HG03045 (cell line): ENCODE results near the gene MTUS2.
"Not testable (repeated sequence)": the region's sequence is repeated elsewhere in the genome, so short reads cannot be mapped to it uniquely, and the experiment has no call there.

Experiments
- ATAC-seq: cut with Tn5 transposase; IDR thresholded peaks from one replicate; pipeline ENCODE4 v1.9.1; 2021; ENCODE audit warnings: mild to moderate bottlenecking, moderate library complexity; ENCODE audit not compliant: unreplicated experiment

The MTUS2 gene

GRCh38 chr13:29294821-29295220, 474.7 kb downstream of the MTUS2 start:
- no peak for ATAC-seq

GRCh38 chr13:29301027-29301426, 480.9 kb downstream of the MTUS2 start:
- no peak for ATAC-seq

DNA sequence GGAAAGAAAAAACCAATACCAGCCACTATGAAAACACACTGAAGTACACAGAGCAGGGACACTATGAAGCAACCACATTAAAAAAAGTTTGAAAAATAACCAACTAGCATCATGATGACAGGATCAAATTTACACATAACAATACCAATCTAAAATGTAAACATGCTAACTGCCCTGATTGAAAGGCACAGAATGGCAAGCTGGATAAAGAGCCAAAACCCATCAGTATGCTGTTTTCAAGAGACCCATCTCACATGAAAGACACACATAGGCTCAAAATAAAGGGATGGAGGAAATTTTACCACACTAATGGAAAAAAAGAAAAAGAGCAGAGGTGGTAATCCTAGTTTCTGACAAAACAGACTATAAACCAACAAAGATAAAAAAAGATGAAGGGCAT, 484.0 kb downstream of the MTUS2 start:
- no peak for ATAC-seq

- ATAC-seq, result no peak
These were observed 490.7 kb downstream of the MTUS2 start for GRCh38 chr13:29310806-29311205.

GRCh38 chr13:29315847-29316246, 495.7 kb downstream of the MTUS2 start:
- ATAC-seq, result no peak

DNA sequence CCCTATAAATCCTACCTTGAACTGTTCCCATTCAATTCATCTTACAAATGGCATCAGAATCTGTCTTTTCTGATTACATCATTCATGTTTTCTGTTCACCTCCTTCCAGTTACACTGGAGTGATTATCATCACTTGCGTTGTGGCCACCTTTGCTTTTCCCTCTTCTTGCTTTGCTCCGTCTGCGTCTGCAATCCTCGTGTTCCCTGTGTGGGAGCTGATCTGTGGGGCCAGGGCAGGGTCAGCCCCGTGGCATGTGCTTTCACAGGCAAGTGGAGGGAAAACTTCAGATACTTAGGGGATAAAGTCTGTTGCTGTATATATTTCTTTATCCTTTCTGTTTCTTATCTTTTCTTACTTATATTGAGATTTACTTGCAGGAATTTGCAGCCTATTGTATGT, 497.7 kb downstream of the MTUS2 start:
- no peak for ATAC-seq

DNA sequence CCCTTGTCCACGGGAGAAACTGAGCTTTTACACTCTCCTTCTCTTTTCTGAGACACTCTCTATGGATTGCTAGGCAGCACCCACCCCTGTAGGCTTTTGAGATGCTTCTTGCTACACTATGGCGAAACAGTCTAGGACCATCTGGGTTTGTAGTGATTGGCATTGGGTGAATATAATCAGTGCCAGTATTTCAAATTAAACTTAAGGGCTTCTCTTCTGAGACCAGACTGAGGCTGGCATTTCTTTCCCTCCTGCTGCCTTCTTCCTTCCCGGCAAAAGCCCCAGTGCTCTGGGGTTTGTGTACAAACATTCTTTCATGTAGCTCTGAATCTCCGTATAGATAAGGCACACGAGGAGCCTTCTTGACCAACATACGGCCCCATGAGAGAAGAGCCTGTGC, 498.6 kb downstream of the MTUS2 start:
- no peak for ATAC-seq

GRCh38 chr13:29319451-29319850, 499.3 kb downstream of the MTUS2 start:
- no peak for ATAC-seq

GRCh38 chr13:29323954-29324353, 503.8 kb downstream of the MTUS2 start:
- no peak for ATAC-seq

DNA sequence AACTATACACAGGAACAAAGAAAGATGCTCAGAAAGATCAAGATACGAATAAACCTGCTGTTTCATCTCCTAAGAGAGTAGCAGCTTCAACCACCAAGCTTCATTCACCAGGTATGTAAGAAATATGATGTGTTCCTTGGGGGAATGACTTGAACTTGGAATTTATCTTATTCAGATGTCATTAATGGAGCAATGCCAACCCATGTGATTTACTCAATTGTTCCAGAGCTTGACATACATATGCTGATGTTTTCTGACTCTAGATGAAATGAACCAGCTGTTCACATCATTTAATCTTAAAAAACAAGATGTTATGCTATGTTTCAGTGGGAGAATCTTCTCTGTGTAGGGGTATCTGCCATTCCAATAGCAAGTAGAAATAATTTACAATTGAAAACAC, 504.5 kb downstream of the MTUS2 start:
- ATAC-seq, result no peak

DNA sequence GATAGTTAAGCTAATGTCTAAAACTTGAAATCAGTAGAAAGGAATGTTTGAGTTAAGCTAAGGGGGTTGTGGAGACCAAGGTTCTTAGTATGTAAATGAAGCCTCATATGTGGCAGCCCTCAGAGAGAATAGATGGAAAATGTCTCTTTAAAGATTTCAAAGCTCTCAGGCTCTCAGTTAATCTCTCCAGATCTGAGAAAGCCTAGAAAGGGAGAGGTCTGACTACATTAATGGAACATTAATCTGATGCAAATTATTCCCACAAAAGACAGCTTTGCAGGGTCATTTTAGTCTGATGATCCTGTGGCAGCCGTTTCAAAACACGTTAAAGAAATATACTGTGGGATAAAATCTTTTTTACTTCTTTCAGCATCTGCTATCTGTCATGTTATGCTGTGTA, 508.4 kb downstream of the MTUS2 start:
- ATAC-seq, result no peak

- ATAC-seq, result no peak
These were observed 516.2 kb downstream of the MTUS2 start for GRCh38 chr13:29336356-29336755.

DNA sequence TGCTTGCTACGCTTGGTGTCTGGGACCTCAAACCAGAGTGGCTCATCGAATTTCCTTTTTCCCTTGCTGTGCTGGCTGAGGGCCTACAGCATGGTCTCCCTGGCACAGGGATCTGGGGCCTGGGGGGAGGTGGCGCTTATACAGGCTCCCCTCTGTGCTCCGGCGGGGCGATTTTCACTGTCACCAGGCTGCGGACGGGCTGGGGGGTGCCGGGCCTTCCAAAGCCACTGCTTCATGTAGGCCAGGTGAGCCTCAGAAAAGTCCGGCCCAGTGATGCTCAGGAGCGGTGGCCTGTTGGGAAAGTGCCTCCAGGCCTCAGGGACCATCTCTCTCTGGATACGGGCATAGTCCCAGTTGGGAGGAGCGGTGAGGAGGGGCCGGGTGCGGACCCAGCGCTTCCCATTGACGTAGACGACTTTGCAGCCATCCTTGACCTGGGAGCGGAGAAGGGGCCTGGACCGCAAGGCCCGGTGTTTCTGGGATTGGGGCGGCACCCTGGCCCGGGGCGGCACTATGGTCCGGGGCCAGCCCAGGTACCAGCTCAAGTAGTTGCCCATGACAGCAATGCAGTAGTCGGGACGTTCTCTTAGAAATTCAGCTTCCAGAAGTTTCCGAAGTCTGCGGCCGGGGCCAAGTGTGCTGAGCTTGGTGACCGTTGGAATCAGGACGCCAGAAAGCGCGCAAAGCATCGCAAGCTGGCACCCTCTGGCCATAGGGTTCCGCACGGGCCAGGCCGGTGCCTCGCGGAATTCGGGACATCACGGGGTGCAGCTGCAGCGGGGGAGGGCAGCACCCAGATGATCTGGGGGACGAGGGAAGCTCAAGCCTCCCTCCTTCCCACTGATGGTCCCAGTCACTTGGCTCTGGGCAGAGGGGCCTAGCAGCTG, 519.5 kb downstream of the MTUS2 start:
- ATAC-seq, result no peak

DNA sequence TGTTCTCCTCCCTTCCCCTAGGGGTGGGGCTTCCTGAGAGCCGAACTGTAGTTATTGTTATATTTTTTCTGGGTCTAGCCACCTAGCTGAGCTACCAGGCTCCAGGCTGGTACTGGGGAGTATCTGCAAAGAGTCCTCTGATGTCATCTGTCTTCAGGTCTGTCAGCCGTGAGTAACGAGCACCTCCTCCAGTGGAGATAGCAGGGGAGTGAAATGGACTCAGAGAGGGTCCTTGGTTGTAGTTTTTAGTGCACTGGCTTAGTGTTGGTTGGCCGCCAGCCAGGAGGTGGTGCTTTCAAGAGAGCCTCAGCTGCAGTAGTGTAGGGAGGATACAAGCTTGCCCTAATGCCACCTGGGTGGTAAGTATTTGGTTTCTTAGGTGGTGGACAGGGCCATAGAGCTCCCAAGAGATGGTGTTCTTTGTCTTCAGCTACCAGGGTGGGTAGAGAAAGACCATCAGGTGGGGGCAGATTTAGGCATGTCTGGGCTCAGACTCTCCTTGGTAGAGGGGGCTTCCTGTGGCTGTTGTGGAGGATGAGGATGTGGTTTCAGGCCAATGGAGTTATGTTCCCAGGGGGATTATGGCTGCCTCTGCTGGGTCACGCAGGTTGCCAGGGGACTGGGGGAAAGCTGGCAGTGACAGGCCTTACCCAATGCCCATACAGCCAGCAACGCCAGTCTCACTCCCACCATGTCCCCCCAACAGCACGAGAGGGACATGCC, 525.9 kb downstream of the MTUS2 start:
- not testable (repeated sequence) for ATAC-seq

DNA sequence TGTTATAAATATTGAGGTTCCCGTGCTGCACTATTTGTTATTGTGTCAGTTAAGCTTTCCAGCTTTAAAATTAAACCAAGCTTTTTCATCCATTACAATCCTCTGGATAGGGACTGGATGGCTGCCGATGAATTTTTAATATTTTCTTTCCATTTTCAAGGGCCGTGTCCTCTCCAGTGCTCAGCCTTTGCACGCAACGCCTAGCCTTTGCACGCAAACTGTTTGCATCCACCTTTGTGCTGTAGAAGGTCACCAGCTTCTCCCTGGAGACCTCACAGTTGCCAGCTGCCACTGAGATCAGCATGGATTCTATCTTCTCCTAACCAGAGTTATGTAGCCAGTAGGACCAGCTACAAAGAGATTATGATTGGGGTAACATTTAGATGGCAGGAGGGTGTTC, 534.9 kb downstream of the MTUS2 start:
- ATAC-seq, result no peak

- no peak for ATAC-seq
These were observed 539.0 kb downstream of the MTUS2 start for GRCh38 chr13:29359181-29359580.

- ATAC-seq, result no peak
These were observed 541.6 kb downstream of the MTUS2 start for GRCh38 chr13:29361716-29362115.

DNA sequence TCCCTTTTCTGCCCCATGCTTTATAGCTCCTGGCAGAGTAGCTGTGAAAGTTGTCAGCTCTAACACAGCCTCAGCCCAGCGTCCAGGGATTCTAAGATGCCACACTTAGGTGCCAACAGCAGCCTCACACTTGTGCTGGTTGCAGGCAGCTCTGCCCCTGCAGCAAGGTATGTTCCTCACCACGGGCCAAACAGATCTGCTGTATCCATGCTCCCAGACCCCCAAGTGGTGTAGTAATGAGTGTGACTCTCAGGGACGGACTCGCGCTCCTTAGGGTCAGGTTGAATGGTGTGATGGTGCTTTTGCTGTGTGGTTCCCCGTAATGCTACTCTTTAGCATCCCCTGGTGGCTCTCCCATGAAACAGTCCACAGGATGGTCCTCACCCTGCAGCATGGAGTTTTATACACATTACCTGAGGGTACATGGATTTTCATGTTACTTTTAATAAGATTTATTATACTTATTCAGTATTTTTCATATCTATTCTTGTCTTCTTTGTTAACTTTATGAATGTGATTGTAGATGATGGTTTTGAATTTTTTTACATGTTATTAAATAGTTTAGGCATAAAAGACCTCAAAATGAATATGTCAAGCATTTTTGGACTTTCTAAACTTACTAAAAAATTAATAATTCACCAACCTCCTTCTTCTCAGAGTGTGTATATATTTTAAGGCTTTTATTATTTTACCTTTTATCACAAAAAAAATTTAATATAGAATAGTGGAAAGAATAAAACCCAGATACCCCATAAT, 542.9 kb downstream of the MTUS2 start:
- ATAC-seq, result peak; percentile 65

DNA sequence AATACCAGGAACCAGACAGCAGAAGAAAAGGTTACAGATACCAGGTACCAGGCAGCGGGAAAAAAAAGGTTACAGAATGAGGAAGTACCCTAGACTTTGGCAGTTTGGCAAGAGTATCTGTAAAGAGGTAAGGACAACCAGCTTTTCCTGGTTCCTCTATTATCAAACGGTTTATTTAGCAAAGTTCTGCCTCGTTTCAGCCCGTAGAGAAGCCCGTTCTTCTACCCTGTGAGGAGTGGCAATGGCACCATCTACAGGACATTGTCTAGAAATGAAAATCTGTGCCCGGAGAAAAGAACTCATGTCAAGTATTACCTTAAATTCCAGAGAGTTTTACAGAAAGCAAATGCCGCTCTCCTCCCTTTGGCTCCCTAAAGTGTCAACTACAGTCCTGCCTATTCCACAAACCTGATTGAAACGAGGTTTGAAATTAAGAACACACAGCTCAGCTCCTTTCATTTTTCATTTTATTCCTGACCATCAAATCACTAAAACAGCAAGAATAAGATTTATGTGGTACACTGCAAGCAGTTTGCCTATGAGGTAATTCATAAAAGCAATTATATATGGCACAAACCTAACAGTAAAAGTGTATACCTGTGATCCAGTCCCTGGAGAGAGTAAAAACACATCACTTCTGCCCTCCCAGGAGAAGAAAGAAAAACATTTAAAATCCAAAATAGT, 549.1 kb downstream of the MTUS2 start:
- no peak for ATAC-seq

DNA sequence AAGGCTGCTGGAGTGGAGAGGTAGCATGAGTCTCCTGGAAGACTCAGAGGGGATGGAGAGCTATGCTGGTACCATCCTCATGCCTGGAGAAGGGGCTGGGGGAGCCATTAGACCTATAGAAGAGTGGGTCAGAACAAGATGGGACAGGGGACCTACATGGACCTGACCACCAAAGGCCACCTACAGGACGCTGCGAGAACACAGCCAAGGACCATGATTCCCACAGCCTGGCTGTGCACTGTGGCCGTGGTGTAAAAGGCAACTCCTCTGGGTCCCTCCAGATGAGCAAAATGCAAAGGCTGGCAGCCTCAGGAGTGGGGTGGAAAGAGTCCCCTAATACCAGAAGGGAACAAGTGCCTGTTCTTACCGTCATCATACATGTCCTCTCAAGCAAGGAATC, 559.1 kb downstream of the MTUS2 start:
- no peak for ATAC-seq

- no peak for ATAC-seq
These were observed 559.7 kb downstream of the MTUS2 start for GRCh38 chr13:29379865-29380264.
